Astrocyte (in vitro differentiated cells and primary cell): Measurements from ENCODE around the gene CLCA2. TPM values are rescaled to one million over a fixed set of nuclear protein-coding genes. Genes with fewer than 3 reads are reported as not detected.
A peak's percentile ranks its signal among the peaks of the same experiment; 100 is the strongest.

Experiments used
- DNase-seq: peaks from one replicate; pipeline ENCODE4 v3.0.0-alpha.2; 2010; ENCODE audit warnings: low read depth
- FAIRE-seq: peaks from 2 replicates; lab custom pipeline; 2011; peaks lifted over from hg19 to GRCh38; lab: Jason Lieb, UNC
- H2AFZ ChIP-seq: 2 replicates; pipeline ENCODE4 v1.6.0; 2012; ENCODE audit warnings: low read depth, low read length, inconsistent platforms
- H3K27ac ChIP-seq: 2 replicates; pipeline ENCODE4 v1.5.1; 2011; ENCODE audit warnings: low read depth, low read length, inconsistent platforms
- H3K27me3 ChIP-seq: 2 replicates; pipeline ENCODE4 v1.6.0; 2011; ENCODE audit warnings: low read length, inconsistent platforms; ENCODE audit not compliant: insufficient read depth
- H3K36me3 ChIP-seq: 2 replicates; pipeline ENCODE4 v1.5.1; 2011; ENCODE audit warnings: low read length, inconsistent platforms; ENCODE audit not compliant: insufficient read depth
- H3K4me1 ChIP-seq: 2 replicates; pipeline ENCODE4 v1.5.1; 2011; ENCODE audit warnings: low read length, inconsistent platforms; ENCODE audit not compliant: insufficient read depth
- H3K4me2 ChIP-seq: 2 replicates; pipeline ENCODE4 v1.6.0; 2012; ENCODE audit warnings: low read length, inconsistent platforms
- H3K4me3 ChIP-seq: 2 replicates; pipeline ENCODE4 v1.5.1; 2011; ENCODE audit warnings: low read depth, mild to moderate bottlenecking, low read length, inconsistent platforms; ENCODE audit not compliant: insufficient read depth
- H3K79me2 ChIP-seq: 2 replicates; pipeline ENCODE4 v1.6.0; 2012; ENCODE audit warnings: mild to moderate bottlenecking, low read length, inconsistent platforms; ENCODE audit not compliant: insufficient read depth
- H3K9ac ChIP-seq: 2 replicates; pipeline ENCODE4 v1.6.0; 2012; ENCODE audit warnings: mild to moderate bottlenecking, low read length, inconsistent platforms
- H3K9me3 ChIP-seq: 2 replicates; pipeline ENCODE4 v1.5.1; 2012; ENCODE audit warnings: low read depth, mild to moderate bottlenecking, low read length, inconsistent platforms; ENCODE audit not compliant: insufficient read depth
- H4K20me1 ChIP-seq: 2 replicates; pipeline ENCODE4 v1.6.0; 2012; ENCODE audit warnings: low read length, inconsistent platforms; ENCODE audit not compliant: insufficient read depth
- H3K27ac Mint-ChIP-seq: one replicate; pipeline ENCODE4 v1.8.0; 2021; ENCODE audit warnings: mild to moderate bottlenecking, mixed read lengths; ENCODE audit not compliant: unreplicated experiment
- H3K27me3 Mint-ChIP-seq: one replicate; pipeline ENCODE4 v1.8.0; 2021; ENCODE audit warnings: low read depth, mixed read lengths; ENCODE audit not compliant: unreplicated experiment
- H3K36me3 Mint-ChIP-seq: one replicate; pipeline ENCODE4 v1.8.0; 2021; ENCODE audit warnings: low read depth, mixed read lengths; ENCODE audit not compliant: unreplicated experiment
- H3K4me1 Mint-ChIP-seq: one replicate; pipeline ENCODE4 v1.8.0; 2021; ENCODE audit warnings: low read depth, mixed read lengths; ENCODE audit not compliant: unreplicated experiment
- H3K4me3 Mint-ChIP-seq: one replicate; pipeline ENCODE4 v1.8.0; 2021; ENCODE audit warnings: mild to moderate bottlenecking, moderate library complexity, mixed read lengths; ENCODE audit not compliant: unreplicated experiment
- H3K9me3 Mint-ChIP-seq: one replicate; pipeline ENCODE4 v1.8.0; 2021; ENCODE audit warnings: mild to moderate bottlenecking, mixed read lengths; ENCODE audit not compliant: unreplicated experiment
- EZH2 ChIP-seq: IDR thresholded peaks from 2 replicates; pipeline ENCODE4 v1.6.1; 2012; ENCODE audit warnings: mild to moderate bottlenecking, low read length, inconsistent platforms; ENCODE audit not compliant: insufficient read depth
- total RNA-seq: library from RNA; stranded (reverse); gene quantifications from 2 replicates; pipeline ENCODE4 v1.2.1, GENCODE V29; 2021
- TF ChIP-seq, protein P1 (sequence below): IDR thresholded peaks from 2 replicates; pipeline ENCODE4 v1.5.1; 2011; ENCODE audit warnings: low read depth, mild to moderate bottlenecking, inconsistent platforms, low read length, moderate library complexity; ENCODE audit not compliant: insufficient read depth

The CLCA2 gene
- total RNA-seq, 1 donor from 2014 or later = 0.77 TPM

GRCh38 chr1:86505564-86505902 is 81.6 kb downstream of the CLCA2 start:
- no peaks in the 10 kb centered on the region for H3K36me3 ChIP-seq
- no peaks in the 10 kb centered on the region for H3K79me2 ChIP-seq
- FAIRE-seq = no peak
- Mint-ChIP-seq H3K4me3 (no peak overlapping the region), H3K4me1 (peaks cover 8% of the 10 kb centered on the region), H3K36me3 (no peaks in the 10 kb centered on the region), H3K27ac (no peak overlapping the region), H3K9me3 (no peaks in the 10 kb centered on the region), H3K27me3 (peaks cover 5% of the 10 kb centered on the region)
- no peak overlapping the region for H3K4me3 ChIP-seq
- no peaks in the 10 kb centered on the region for H4K20me1 ChIP-seq
- DNase-seq = no peak
- H3K27ac ChIP-seq = no peak overlapping the region
- peak overlapping the region; percentile 28 for H3K4me2 ChIP-seq
- H3K9ac ChIP-seq = no peak overlapping the region
- no peaks in the 10 kb centered on the region for H3K9me3 ChIP-seq
- TF ChIP-seq EZH2 = no peak
- TF ChIP-seq, protein P1, sequence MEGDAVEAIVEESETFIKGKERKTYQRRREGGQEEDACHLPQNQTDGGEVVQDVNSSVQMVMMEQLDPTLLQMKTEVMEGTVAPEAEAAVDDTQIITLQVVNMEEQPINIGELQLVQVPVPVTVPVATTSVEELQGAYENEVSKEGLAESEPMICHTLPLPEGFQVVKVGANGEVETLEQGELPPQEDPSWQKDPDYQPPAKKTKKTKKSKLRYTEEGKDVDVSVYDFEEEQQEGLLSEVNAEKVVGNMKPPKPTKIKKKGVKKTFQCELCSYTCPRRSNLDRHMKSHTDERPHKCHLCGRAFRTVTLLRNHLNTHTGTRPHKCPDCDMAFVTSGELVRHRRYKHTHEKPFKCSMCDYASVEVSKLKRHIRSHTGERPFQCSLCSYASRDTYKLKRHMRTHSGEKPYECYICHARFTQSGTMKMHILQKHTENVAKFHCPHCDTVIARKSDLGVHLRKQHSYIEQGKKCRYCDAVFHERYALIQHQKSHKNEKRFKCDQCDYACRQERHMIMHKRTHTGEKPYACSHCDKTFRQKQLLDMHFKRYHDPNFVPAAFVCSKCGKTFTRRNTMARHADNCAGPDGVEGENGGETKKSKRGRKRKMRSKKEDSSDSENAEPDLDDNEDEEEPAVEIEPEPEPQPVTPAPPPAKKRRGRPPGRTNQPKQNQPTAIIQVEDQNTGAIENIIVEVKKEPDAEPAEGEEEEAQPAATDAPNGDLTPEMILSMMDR = no peak
- H3K4me1 ChIP-seq = peaks cover 20% of the 10 kb centered on the region
- no peaks in the 10 kb centered on the region for H3K27me3 ChIP-seq
- H2AFZ ChIP-seq = no peak overlapping the region

Other genes starting within 250 kb of the CLCA2 start
- 42.8 and 44.7 TPM in 2 replicates for gene ODF2L, start 27.8 kb upstream of the CLCA2 start, total RNA-seq
- gene CLCA1, start 44.8 kb downstream of the CLCA2 start, total RNA-seq = not detected in 2 replicates
- not detected in 2 replicates for gene CLCA4, start 122.9 kb downstream of the CLCA2 start, total RNA-seq